ENCODE data around the gene HAND1.

DNA sequence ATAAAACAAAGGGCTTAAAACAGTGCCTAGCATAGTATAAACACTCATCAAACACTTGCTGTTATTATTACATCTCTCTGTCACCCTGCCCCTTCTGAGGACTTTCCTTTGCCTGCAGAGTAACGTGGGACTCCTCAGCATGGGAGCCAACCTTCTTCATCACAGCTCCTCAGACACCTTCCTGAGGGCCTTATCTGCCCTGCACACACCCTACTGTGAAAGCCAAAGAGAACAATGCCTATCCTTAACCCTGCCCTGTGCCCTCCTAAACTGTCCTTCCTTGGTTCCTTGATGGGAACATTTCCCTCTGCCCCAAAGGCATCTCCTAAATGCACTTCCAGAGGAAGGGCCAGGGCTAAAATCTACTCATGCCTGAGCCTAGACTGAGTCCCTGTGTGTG, 20.6 kb upstream of the HAND1 start:
- TF ChIP-seq YY1 (IDR thresholded peaks at IDR 0.05; ENCODE audit: insufficient read depth, insufficient read length) (no peak), ZNF274 (IDR thresholded peaks at IDR 0.05; ENCODE audit: low read depth, low read length) (no peak), SUZ12 (IDR thresholded peaks at IDR 0.05; ENCODE audit: extremely low read depth, insufficient read depth, insufficient read length) (no peak)

Data from NT2/D1 (cell line).